Measurements from ENCODE around the gene NADSYN1. TPM values are rescaled to one million over a fixed set of nuclear protein-coding genes. Genes with fewer than 3 reads are reported as not detected.

NADSYN1 gene
- polyA plus RNA-seq, 2 donors: 67.9 to 98.4 TPM

DNA sequence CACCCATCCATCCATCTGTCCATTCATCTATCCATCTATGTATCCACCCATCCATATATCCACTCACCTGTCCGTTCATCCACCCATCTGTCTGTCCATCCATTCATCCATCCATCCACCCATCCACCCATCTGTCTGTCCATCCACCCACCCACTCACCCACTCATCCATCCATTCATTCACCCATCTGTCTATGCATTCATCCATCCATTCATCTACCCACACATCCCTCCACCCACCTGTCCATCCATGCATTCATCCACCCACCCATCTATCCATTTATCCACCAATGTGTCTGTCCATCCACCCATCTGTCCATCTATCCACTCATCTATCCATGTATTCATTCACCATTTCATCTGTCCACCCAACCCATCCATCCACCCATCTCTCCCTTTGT lies 33.3 kb downstream of the NADSYN1 start:
- 95 to 96% methylated on average over 1 of the region's 1 CpG for WGBS, 2 donors
- Histone ChIP-seq H3K27me3 (ENCODE audit: control insufficient read depth in 1 of 2, insufficient read depth in 2 of 2, low read length in 2 of 2) (no peaks in the 10 kb centered on the region), H3K27ac (ENCODE audit: low read depth in 2 of 2, low read length in 1 of 2) (no peak overlapping the region), H3K9me3 (ENCODE audit: control insufficient read depth in 2 of 2, insufficient read depth in 1 of 2, low read depth in 1 of 2, low read length in 1 of 2) (no peaks in the 10 kb centered on the region), H3K36me3 (ENCODE audit: control insufficient read depth in 2 of 2, insufficient read depth in 2 of 2, low read length in 1 of 2) (peaks cover 19 to 65% of the 10 kb centered on the region in 2 donors), H3K4me3 (ENCODE audit: low read depth in 1 of 2, low read length in 2 of 2) (no peak overlapping the region), H3K4me1 (ENCODE audit: control insufficient read depth in 2 of 2, insufficient read depth in 2 of 2, low read length in 1 of 2) (peaks cover 3 to 10% of the 10 kb centered on the region in 2 donors)

GRCh38 chr11:71488681-71489270 lies 35.8 kb downstream of the NADSYN1 start:
- 73 to 89% methylated on average over 6 of the region's 6 CpGs for WGBS, 2 donors
- H3K9me3 ChIP-seq (ENCODE audit: control insufficient read depth in 2 of 2, insufficient read depth in 1 of 2, low read depth in 1 of 2, low read length in 1 of 2): no peaks in the 10 kb centered on the region
- peaks cover 0 to 5% of the 10 kb centered on the region in 2 donors for H3K4me1 ChIP-seq (ENCODE audit: control insufficient read depth in 2 of 2, insufficient read depth in 2 of 2, low read length in 1 of 2)
- no peaks in the 10 kb centered on the region for H3K27me3 ChIP-seq (ENCODE audit: control insufficient read depth in 1 of 2, insufficient read depth in 2 of 2, low read length in 2 of 2)
- H3K36me3 ChIP-seq (ENCODE audit: control insufficient read depth in 2 of 2, insufficient read depth in 2 of 2, low read length in 1 of 2): peaks cover 24 to 53% of the 10 kb centered on the region in 2 donors
- no peak overlapping the region for H3K27ac ChIP-seq (ENCODE audit: low read depth in 2 of 2, low read length in 1 of 2)
- H3K4me3 ChIP-seq (ENCODE audit: low read depth in 1 of 2, low read length in 2 of 2): no peak overlapping the region

- Histone ChIP-seq H3K27ac (ENCODE audit: low read depth in 2 of 2, low read length in 1 of 2) (no peak overlapping the region), H3K4me3 (ENCODE audit: low read depth in 1 of 2, low read length in 2 of 2) (no peak overlapping the region), H3K36me3 (ENCODE audit: control insufficient read depth in 2 of 2, insufficient read depth in 2 of 2, low read length in 1 of 2) (peaks cover 17 to 49% of the 10 kb centered on the region in 2 donors)
Observed at GRCh38 chr11:71489311-71490043, 36.5 kb downstream of the NADSYN1 start.

GRCh38 chr11:71490044-71490730 lies 37.2 kb downstream of the NADSYN1 start:
- peaks cover 10 to 41% of the 10 kb centered on the region in 2 donors for H3K36me3 ChIP-seq (ENCODE audit: control insufficient read depth in 2 of 2, insufficient read depth in 2 of 2, low read length in 1 of 2)
- WGBS, 2 donors: 92 to 94% methylated on average over 23 of the region's 23 CpGs

More at GRCh38 chr11:71489311-71490043, 36.5 kb downstream of the NADSYN1 start:
- H3K4me1 ChIP-seq (ENCODE audit: control insufficient read depth in 2 of 2, insufficient read depth in 2 of 2, low read length in 1 of 2): peaks cover 0 to 5% of the 10 kb centered on the region in 2 donors
- H3K9me3 ChIP-seq (ENCODE audit: control insufficient read depth in 2 of 2, insufficient read depth in 1 of 2, low read depth in 1 of 2, low read length in 1 of 2): no peaks in the 10 kb centered on the region
- no peaks in the 10 kb centered on the region for H3K27me3 ChIP-seq (ENCODE audit: control insufficient read depth in 1 of 2, insufficient read depth in 2 of 2, low read length in 2 of 2)
- WGBS, 2 donors: 61 to 73% methylated on average over 15 of the region's 15 CpGs

GRCh38 chr11:71490731-71491390 lies 37.9 kb downstream of the NADSYN1 start:
- Histone ChIP-seq H3K4me1 (ENCODE audit: control insufficient read depth in 2 of 2, insufficient read depth in 2 of 2, low read length in 1 of 2) (peaks cover 0 to 5% of the 10 kb centered on the region in 2 donors), H3K27me3 (ENCODE audit: control insufficient read depth in 1 of 2, insufficient read depth in 2 of 2, low read length in 2 of 2) (no peaks in the 10 kb centered on the region), H3K9me3 (ENCODE audit: control insufficient read depth in 2 of 2, insufficient read depth in 1 of 2, low read depth in 1 of 2, low read length in 1 of 2) (no peaks in the 10 kb centered on the region), H3K4me3 (ENCODE audit: low read depth in 1 of 2, low read length in 2 of 2) (no peak overlapping the region), H3K27ac (ENCODE audit: low read depth in 2 of 2, low read length in 1 of 2) (no peak overlapping the region), H3K36me3 (ENCODE audit: control insufficient read depth in 2 of 2, insufficient read depth in 2 of 2, low read length in 1 of 2) (peaks cover 14 to 45% of the 10 kb centered on the region in 2 donors)
- 95 to 96% methylated on average over 28 of the region's 28 CpGs for WGBS, 2 donors

More at GRCh38 chr11:71490044-71490730, 37.2 kb downstream of the NADSYN1 start:
- Histone ChIP-seq H3K4me1 (ENCODE audit: control insufficient read depth in 2 of 2, insufficient read depth in 2 of 2, low read length in 1 of 2) (peaks cover 0 to 5% of the 10 kb centered on the region in 2 donors), H3K27ac (ENCODE audit: low read depth in 2 of 2, low read length in 1 of 2) (no peak overlapping the region), H3K4me3 (ENCODE audit: low read depth in 1 of 2, low read length in 2 of 2) (no peak overlapping the region), H3K9me3 (ENCODE audit: control insufficient read depth in 2 of 2, insufficient read depth in 1 of 2, low read depth in 1 of 2, low read length in 1 of 2) (no peaks in the 10 kb centered on the region), H3K27me3 (ENCODE audit: control insufficient read depth in 1 of 2, insufficient read depth in 2 of 2, low read length in 2 of 2) (no peaks in the 10 kb centered on the region)

GRCh38 chr11:71491531-71491930 lies 38.5 kb downstream of the NADSYN1 start:
- peaks cover 20 to 45% of the 10 kb centered on the region in 2 donors for H3K36me3 ChIP-seq (ENCODE audit: control insufficient read depth in 2 of 2, insufficient read depth in 2 of 2, low read length in 1 of 2)
- WGBS, 2 donors: 93 to 95% methylated on average over 19 of the region's 19 CpGs
- no peaks in the 10 kb centered on the region for H3K9me3 ChIP-seq (ENCODE audit: control insufficient read depth in 2 of 2, insufficient read depth in 1 of 2, low read depth in 1 of 2, low read length in 1 of 2)
- no peak overlapping the region for H3K4me3 ChIP-seq (ENCODE audit: low read depth in 1 of 2, low read length in 2 of 2)
- H3K27ac ChIP-seq (ENCODE audit: low read depth in 2 of 2, low read length in 1 of 2): no peak overlapping the region
- H3K4me1 ChIP-seq (ENCODE audit: control insufficient read depth in 2 of 2, insufficient read depth in 2 of 2, low read length in 1 of 2): peaks cover 0 to 5% of the 10 kb centered on the region in 2 donors
- no peaks in the 10 kb centered on the region for H3K27me3 ChIP-seq (ENCODE audit: control insufficient read depth in 1 of 2, insufficient read depth in 2 of 2, low read length in 2 of 2)

DNA sequence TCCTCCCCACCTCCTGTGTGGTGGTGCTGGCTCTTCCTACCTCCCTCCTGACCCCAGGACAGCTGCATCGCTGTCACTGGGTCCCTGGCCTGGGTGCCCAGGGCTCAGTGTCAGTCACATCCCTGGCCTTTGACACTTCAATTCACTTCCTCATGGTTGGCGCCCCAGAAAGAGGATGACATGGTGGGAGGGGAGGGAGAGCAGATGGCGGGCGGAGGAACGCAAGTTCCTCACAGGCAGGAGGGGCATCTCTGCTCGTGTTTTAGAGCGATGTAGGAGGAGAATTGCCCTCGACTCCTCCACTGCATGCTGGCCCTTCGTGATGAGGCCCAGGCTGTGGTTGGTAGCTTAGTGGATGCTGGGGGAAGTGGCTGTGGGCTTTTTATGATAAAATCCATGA lies 38.9 kb downstream of the NADSYN1 start:
- Histone ChIP-seq H3K4me3 (ENCODE audit: low read depth in 1 of 2, low read length in 2 of 2) (no peak overlapping the region), H3K36me3 (ENCODE audit: control insufficient read depth in 2 of 2, insufficient read depth in 2 of 2, low read length in 1 of 2) (peaks cover 20 to 46% of the 10 kb centered on the region in 2 donors), H3K27me3 (ENCODE audit: control insufficient read depth in 1 of 2, insufficient read depth in 2 of 2, low read length in 2 of 2) (no peaks in the 10 kb centered on the region), H3K9me3 (ENCODE audit: control insufficient read depth in 2 of 2, insufficient read depth in 1 of 2, low read depth in 1 of 2, low read length in 1 of 2) (no peaks in the 10 kb centered on the region), H3K4me1 (ENCODE audit: control insufficient read depth in 2 of 2, insufficient read depth in 2 of 2, low read length in 1 of 2) (peaks cover 0 to 5% of the 10 kb centered on the region in 2 donors), H3K27ac (ENCODE audit: low read depth in 2 of 2, low read length in 1 of 2) (no peak overlapping the region)
- WGBS, 2 donors: 94 to 96% methylated on average over 9 of the region's 9 CpGs

- peaks cover 29 to 47% of the 10 kb centered on the region in 2 donors for H3K36me3 ChIP-seq (ENCODE audit: control insufficient read depth in 2 of 2, insufficient read depth in 2 of 2, low read length in 1 of 2)
- H3K4me1 ChIP-seq (ENCODE audit: control insufficient read depth in 2 of 2, insufficient read depth in 2 of 2, low read length in 1 of 2): peaks cover 0 to 2% of the 10 kb centered on the region in 2 donors
- no peaks in the 10 kb centered on the region for H3K27me3 ChIP-seq (ENCODE audit: control insufficient read depth in 1 of 2, insufficient read depth in 2 of 2, low read length in 2 of 2)
- H3K27ac ChIP-seq (ENCODE audit: low read depth in 2 of 2, low read length in 1 of 2): no peak overlapping the region
- H3K9me3 ChIP-seq (ENCODE audit: control insufficient read depth in 2 of 2, insufficient read depth in 1 of 2, low read depth in 1 of 2, low read length in 1 of 2): no peaks in the 10 kb centered on the region
- no peak overlapping the region for H3K4me3 ChIP-seq (ENCODE audit: low read depth in 1 of 2, low read length in 2 of 2)
- 94 to 97% methylated on average over 20 of the region's 20 CpGs for WGBS, 2 donors
Observed at GRCh38 chr11:71495286-71496230, 42.6 kb downstream of the NADSYN1 start.
